Measurements from ENCODE around the gene SHROOM1.

DNA sequence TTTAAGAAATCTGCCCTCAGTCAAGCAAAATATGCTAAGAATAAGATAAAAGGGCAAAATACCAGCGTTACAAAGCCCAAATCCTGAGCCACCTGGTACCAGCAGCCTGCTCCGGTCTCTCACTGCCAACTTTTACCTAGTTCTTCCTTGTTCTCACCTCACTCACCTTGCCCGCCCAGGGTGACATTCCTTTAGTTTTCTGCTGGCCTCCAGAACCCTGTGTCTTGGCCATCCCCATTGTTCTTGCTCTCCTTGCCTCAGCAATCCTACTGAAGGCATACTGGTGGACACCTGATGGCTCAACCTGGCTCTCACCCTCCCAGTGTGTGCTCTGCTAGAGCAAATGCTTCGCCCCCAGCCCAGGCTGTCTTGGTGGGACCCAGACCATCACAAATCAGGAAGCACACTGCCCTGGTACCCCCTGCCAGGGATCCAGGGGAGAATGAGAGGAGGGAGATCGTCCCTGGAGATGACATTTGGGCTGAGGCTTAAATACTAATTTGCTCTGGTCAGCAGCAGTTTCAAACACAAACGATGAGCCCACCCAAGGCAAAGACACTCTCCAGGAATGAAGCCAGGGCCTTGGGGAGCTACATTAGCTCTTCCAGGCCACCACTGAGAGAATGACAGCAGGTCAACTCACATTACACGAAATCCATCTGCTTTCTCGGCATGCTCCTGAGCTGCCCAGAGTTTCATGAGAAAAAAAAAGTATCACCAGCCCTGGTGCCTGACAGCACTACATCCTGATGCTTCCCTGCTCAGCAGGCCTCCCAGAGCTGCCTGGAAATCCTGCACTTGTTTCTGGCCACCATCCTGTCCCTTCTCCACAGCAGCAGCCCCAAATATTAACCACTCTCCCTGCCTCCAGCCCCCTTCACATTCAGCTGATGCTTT lies 41.2 kb downstream of the SHROOM1 start:
- TF ChIP-seq, protein P1, sequence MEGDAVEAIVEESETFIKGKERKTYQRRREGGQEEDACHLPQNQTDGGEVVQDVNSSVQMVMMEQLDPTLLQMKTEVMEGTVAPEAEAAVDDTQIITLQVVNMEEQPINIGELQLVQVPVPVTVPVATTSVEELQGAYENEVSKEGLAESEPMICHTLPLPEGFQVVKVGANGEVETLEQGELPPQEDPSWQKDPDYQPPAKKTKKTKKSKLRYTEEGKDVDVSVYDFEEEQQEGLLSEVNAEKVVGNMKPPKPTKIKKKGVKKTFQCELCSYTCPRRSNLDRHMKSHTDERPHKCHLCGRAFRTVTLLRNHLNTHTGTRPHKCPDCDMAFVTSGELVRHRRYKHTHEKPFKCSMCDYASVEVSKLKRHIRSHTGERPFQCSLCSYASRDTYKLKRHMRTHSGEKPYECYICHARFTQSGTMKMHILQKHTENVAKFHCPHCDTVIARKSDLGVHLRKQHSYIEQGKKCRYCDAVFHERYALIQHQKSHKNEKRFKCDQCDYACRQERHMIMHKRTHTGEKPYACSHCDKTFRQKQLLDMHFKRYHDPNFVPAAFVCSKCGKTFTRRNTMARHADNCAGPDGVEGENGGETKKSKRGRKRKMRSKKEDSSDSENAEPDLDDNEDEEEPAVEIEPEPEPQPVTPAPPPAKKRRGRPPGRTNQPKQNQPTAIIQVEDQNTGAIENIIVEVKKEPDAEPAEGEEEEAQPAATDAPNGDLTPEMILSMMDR (IDR thresholded peaks at IDR 0.05 in 8 of 11, conservative IDR thresholded peaks at IDR 0.05 in 3 of 11): no peak
- TF ChIP-seq POLR2A (IDR thresholded peaks at IDR 0.05): no peak
- TF ChIP-seq POLR2AphosphoS5 (IDR thresholded peaks at IDR 0.05): no peak
